ENCODE data around the gene SYTL3. TPM values are rescaled to one million over a fixed set of nuclear protein-coding genes. Genes with fewer than 3 reads are reported as not detected.
"Not testable (repeated sequence)": the region's sequence is repeated elsewhere in the genome, so short reads cannot be mapped to it uniquely, and the experiment has no call there.

The SYTL3 gene
- total RNA-seq, 2 donors from 2014 or later = 1.3 to 1.8 TPM

GRCh38 chr6:158666628-158667359 is 16.9 kb downstream of the SYTL3 start:
- intact Hi-C loops (cut with DNase I) = no loop called here
- TF ChIP-seq POLR2A (IDR thresholded peaks at IDR 0.05) (no peak), CTCF (IDR thresholded peaks at IDR 0.05) (no peak)
- 47 to 51% methylated on average over 14 of the region's 14 CpGs for WGBS, 2 donors
- DNase-seq (peak in 3 of 4 donors; percentile 38 to 59 (median 46)), ATAC-seq (peak; percentile 62)
- Histone ChIP-seq H3K27ac (peak overlapping the region in 2 of 4 donors; percentile 10 to 58), H3K27me3 (no peaks in the 10 kb centered on the region), H3K36me3 (replicated peaks in 1 of 2; ENCODE audit: insufficient read depth in 1 of 2, low read depth in 2 of 2) (no peaks in the 10 kb centered on the region), H3K9me3 (no peaks in the 10 kb centered on the region), H3K4me1 (peaks cover 12% of the 10 kb centered on the region), H3K4me3 (no peak overlapping the region)

- peaks cover 12% of the 10 kb centered on the region for H3K4me1 ChIP-seq
Observed at GRCh38 chr6:158667360-158667981, 17.6 kb downstream of the SYTL3 start.

GRCh38 chr6:158668707-158669103 is 18.9 kb downstream of the SYTL3 start:
- Histone ChIP-seq H3K27ac (no peak overlapping the region), H3K27me3 (no peaks in the 10 kb centered on the region)
- TF ChIP-seq CTCF (IDR thresholded peaks at IDR 0.05) (no peak), POLR2A (IDR thresholded peaks at IDR 0.05) (no peak)

More at GRCh38 chr6:158667360-158667981, 17.6 kb downstream of the SYTL3 start:
- WGBS, 2 donors = 85 to 91% methylated on average over 8 of the region's 8 CpGs
- no peaks in the 10 kb centered on the region for H3K9me3 ChIP-seq
- DNase-seq = no peak
- intact Hi-C loops (cut with DNase I) = no loop called here
- H3K27ac ChIP-seq = peak overlapping the region in 1 of 4 donors; percentile 58
- TF ChIP-seq CTCF (IDR thresholded peaks at IDR 0.05) (no peak), POLR2A (IDR thresholded peaks at IDR 0.05) (peak in 1 of 3 donors; percentile 47)
- no peak for ATAC-seq
- no peaks in the 10 kb centered on the region for H3K36me3 ChIP-seq (replicated peaks in 1 of 2; ENCODE audit: insufficient read depth in 1 of 2, low read depth in 2 of 2)
- no peak overlapping the region for H3K4me3 ChIP-seq
- no peaks in the 10 kb centered on the region for H3K27me3 ChIP-seq

GRCh38 chr6:158669145-158670035 is 19.5 kb downstream of the SYTL3 start:
- DNase-seq (no peak), ATAC-seq (no peak)
- Histone ChIP-seq H3K27ac (no peak overlapping the region), H3K4me1 (peaks cover 12% of the 10 kb centered on the region), H3K36me3 (replicated peaks in 1 of 2; ENCODE audit: insufficient read depth in 1 of 2, low read depth in 2 of 2) (no peaks in the 10 kb centered on the region), H3K27me3 (no peaks in the 10 kb centered on the region), H3K4me3 (no peak overlapping the region), H3K9me3 (no peaks in the 10 kb centered on the region)
- 52 to 68% methylated on average over 7 of the region's 7 CpGs for WGBS, 2 donors
- TF ChIP-seq CTCF (IDR thresholded peaks at IDR 0.05) = no peak
- no peak for TF ChIP-seq POLR2A (IDR thresholded peaks at IDR 0.05)
- intact Hi-C loops (cut with DNase I) = no loop called here

More at GRCh38 chr6:158668707-158669103, 18.9 kb downstream of the SYTL3 start:
- DNase-seq (no peak), ATAC-seq (no peak)
- WGBS, 2 donors = 81 to 84% methylated on average over 7 of the region's 7 CpGs
- H3K9me3 ChIP-seq = no peaks in the 10 kb centered on the region
- no peaks in the 10 kb centered on the region for H3K36me3 ChIP-seq (replicated peaks in 1 of 2; ENCODE audit: insufficient read depth in 1 of 2, low read depth in 2 of 2)
- no peak overlapping the region for H3K4me3 ChIP-seq
- intact Hi-C loops (cut with DNase I) = no loop called here
- H3K4me1 ChIP-seq = peaks cover 12% of the 10 kb centered on the region

- 88 to 89% methylated on average over 7 to 8 of the region's 8 CpGs for WGBS, 2 donors
- H3K27ac ChIP-seq; H3K9me3 ChIP-seq; H3K27me3 ChIP-seq; H3K4me3 ChIP-seq; intact Hi-C loops (cut with DNase I); ATAC-seq; H3K36me3 ChIP-seq (replicated peaks in 1 of 2; ENCODE audit: insufficient read depth in 1 of 2, low read depth in 2 of 2); DNase-seq: not testable (repeated sequence)
- H3K4me1 ChIP-seq = peaks cover 12% of the 10 kb centered on the region
Observed at GRCh38 chr6:158672119-158672518, 22.3 kb downstream of the SYTL3 start.

All from body of pancreas (tissue), 4 donors.